Measurements from ENCODE around the gene ANKRD17. TPM values are rescaled to one million over a fixed set of nuclear protein-coding genes. Genes with fewer than 3 reads are reported as not detected.

ANKRD17 gene
- total and polyA plus RNA-seq, 9 donors = 13.2 to 59.7 (median 49.3) TPM

DNA sequence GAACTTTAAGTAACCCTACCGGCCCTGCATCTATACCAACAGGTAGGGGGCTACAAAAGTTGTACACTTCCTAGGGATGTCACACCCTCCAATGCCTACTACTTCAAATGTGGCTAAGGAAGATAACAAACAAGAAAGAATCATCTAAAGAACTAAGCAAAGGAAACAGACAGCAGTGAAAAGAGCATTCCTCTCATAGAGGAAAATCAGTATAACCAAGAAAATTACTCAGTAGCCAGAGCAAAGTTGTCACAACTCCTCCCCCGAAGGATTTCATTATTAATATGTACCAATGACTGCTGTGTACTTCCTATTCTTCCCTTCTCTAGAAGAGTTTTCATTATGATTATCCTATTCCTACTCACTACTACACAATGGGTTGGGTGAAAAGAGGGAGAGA lies 12.6 kb downstream of the ANKRD17 start:
- no peak for DNase-seq
- no peaks in the 10 kb centered on the region for H3K36me3 ChIP-seq
- intact Hi-C loops (cut with DNase I) = no loop called here
- no peak overlapping the region for H3K4me3 ChIP-seq
- no peaks in the 10 kb centered on the region for H3K27me3 ChIP-seq
- no peaks in the 10 kb centered on the region for H3K9me3 ChIP-seq
- WGBS, 3 donors = 56 to 79% (median 78%) methylated on average over 2 of the region's 2 CpGs
- no peaks in the 10 kb centered on the region for H3K4me1 ChIP-seq (ENCODE audit: insufficient read depth)
- H3K27ac ChIP-seq = no peak overlapping the region
- TF ChIP-seq POLR2A (IDR thresholded peaks at IDR 0.05) (no peak), EP300 (IDR thresholded peaks at IDR 0.05) (no peak), CTCF (IDR thresholded peaks at IDR 0.05) (no peak)

DNA sequence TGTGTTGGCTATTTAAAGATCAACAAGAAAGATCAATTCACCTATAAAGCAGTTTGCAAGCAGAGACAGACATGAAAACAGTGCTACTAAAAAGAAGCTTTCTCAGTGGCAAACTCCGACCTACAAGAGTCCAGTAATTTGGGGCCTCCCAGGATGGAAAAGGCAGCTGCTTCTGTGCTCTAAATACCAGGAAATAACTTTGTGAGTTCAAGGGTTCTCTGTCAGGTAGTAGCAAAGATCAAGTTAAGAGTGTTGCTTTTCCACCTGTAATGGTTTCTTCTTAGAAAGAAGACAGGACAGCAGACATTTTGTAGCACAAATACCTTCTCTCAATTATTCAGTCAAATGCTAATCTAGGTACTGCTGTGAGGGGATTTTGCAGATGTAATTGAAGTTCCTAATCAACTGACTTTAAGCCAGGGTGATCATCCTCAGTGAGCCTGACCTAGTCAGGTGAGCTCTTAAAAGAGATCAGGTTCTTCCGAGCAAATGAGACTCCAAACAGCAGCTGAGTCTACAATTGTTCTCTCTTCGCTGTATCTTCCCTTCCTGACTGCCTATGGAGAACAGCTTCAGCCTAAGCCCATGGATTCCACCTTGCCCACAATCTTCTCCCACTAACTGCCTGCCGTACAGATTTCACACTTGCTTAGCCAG lies 13.5 kb downstream of the ANKRD17 start:
- no peaks in the 10 kb centered on the region for H3K9me3 ChIP-seq
- H3K4me1 ChIP-seq (ENCODE audit: insufficient read depth) = no peaks in the 10 kb centered on the region
- H3K27ac ChIP-seq = no peak overlapping the region
- intact Hi-C loops (cut with DNase I) = no loop called here
- no peak overlapping the region for H3K4me3 ChIP-seq
- no peaks in the 10 kb centered on the region for H3K36me3 ChIP-seq
- no peaks in the 10 kb centered on the region for H3K27me3 ChIP-seq
- WGBS, 3 donors = 87 to 88% (median 87%) methylated on average over 4 of the region's 4 CpGs
- DNase-seq = no peak
- no peak for TF ChIP-seq POLR2A (IDR thresholded peaks at IDR 0.05)
- TF ChIP-seq CTCF (IDR thresholded peaks at IDR 0.05) = no peak
- TF ChIP-seq EP300 (IDR thresholded peaks at IDR 0.05) = no peak

DNA sequence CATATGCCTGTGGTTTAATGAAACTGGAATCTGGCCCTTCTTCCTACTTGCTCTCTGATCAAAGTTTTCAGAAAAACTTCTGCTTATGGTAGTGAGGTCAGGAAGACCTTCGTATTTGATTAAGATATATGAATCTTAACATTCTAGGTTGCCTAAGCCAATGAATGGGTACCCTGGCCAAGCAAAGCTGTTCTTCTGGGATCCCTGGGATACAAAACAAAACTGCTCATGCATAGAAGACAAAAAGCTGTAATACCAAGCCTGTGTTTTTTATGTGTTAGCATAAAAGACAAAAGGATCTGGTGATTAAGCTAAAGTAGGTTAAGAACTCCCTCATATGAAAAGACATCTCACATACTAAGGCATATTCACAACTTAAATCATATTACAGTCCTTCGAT lies 21.6 kb downstream of the ANKRD17 start:
- peaks cover under 1% of the 10 kb centered on the region for H3K4me1 ChIP-seq (ENCODE audit: insufficient read depth)
- intact Hi-C loops (cut with DNase I) = no loop called here
- DNase-seq = no peak
- no peaks in the 10 kb centered on the region for H3K27me3 ChIP-seq
- no peaks in the 10 kb centered on the region for H3K9me3 ChIP-seq
- WGBS, 3 donors = 67 to 76% (median 73%) methylated on average over 2 of the region's 2 CpGs
- no peak overlapping the region for H3K4me3 ChIP-seq
- H3K36me3 ChIP-seq = no peaks in the 10 kb centered on the region
- H3K27ac ChIP-seq = no peak overlapping the region
- no peak for TF ChIP-seq POLR2A (IDR thresholded peaks at IDR 0.05)
- no peak for TF ChIP-seq EP300 (IDR thresholded peaks at IDR 0.05)
- no peak for TF ChIP-seq CTCF (IDR thresholded peaks at IDR 0.05)

GRCh38 chr4:73236151-73236550 lies 22.4 kb downstream of the ANKRD17 start:
- no peaks in the 10 kb centered on the region for H3K36me3 ChIP-seq
- H3K27ac ChIP-seq = no peak overlapping the region
- intact Hi-C loops (cut with DNase I) = no loop called here
- no peak for DNase-seq
- no peak overlapping the region for H3K4me3 ChIP-seq
- TF ChIP-seq POLR2A (IDR thresholded peaks at IDR 0.05) (no peak), EP300 (IDR thresholded peaks at IDR 0.05) (no peak), CTCF (IDR thresholded peaks at IDR 0.05) (no peak)
- H3K9me3 ChIP-seq = no peaks in the 10 kb centered on the region
- WGBS, 3 donors = 94 to 100% (median 98%) methylated on average over 1 of the region's 1 CpG
- no peaks in the 10 kb centered on the region for H3K27me3 ChIP-seq
- H3K4me1 ChIP-seq (ENCODE audit: insufficient read depth) = peaks cover 2% of the 10 kb centered on the region
